Panc1 (cell line): ENCODE measurements around the gene NHEJ1. TPM values are rescaled to one million over a fixed set of nuclear protein-coding genes. Genes with fewer than 3 reads are reported as not detected.

Experiments used
- ATAC-seq: fragments of 200-7000 bp; cut with Tn5 transposase; 2 replicates; pipeline ENCODE4 v1.9.1; 2020; ENCODE audit warnings: mild to moderate bottlenecking, moderate library complexity
- BruUV-seq: library from RNA; stranded (reverse); fragments of 400-500 nt; replicated peaks from 2 replicates; lab custom pipeline; 2021; lab: Mats Ljungman, UMichigan
- CTCF ChIA-PET: fragments of 300-600 bp; sonication (Branson Sonifier 250); formaldehyde crosslinking; loops from one replicate; lab custom pipeline; 2022; ENCODE audit warnings: antibody characterized with exemption; lab: Charles Lee
- POLR2A ChIA-PET: fragments of 300-600 bp; sonication (Branson Sonifier 250); formaldehyde crosslinking; loops from one replicate; lab custom pipeline; 2022; ENCODE audit warnings: antibody characterized with exemption; lab: Charles Lee
- DNase-seq: peaks from one replicate; pipeline ENCODE4 v3.0.0-alpha.2; 2010; ENCODE audit warnings: low read depth, low spot score
- H3K27ac ChIP-seq: 2 replicates; pipeline ENCODE4 v1.5.1; 2011; ENCODE audit warnings: mild to moderate bottlenecking, low read length, inconsistent platforms
- H3K27me3 ChIP-seq: fragments of 200-500 bp; sonication (Bioruptor generic); 2 replicates; pipeline ENCODE4 v1.6.0; 2014; ENCODE audit warnings: low read length, inconsistent platforms; ENCODE audit not compliant: control insufficient read depth, insufficient read depth
- H3K36me3 ChIP-seq: fragments of 200-500 bp; sonication (Bioruptor generic); 2 replicates; pipeline ENCODE4 v1.5.1; 2014; ENCODE audit warnings: inconsistent platforms, mild to moderate bottlenecking, low read length, moderate library complexity; ENCODE audit not compliant: control insufficient read depth, insufficient read depth
- H3K4me1 ChIP-seq: 2 replicates; pipeline ENCODE4 v1.5.1; 2011; ENCODE audit warnings: inconsistent platforms, mild to moderate bottlenecking, low read length, moderate library complexity; ENCODE audit not compliant: control insufficient read depth, insufficient read depth
- H3K4me3 ChIP-seq, 2 experiments: 2 replicates each; pipeline ENCODE4 v1.5.1; 2011 to 2012; ENCODE audit warnings: low read depth in 2 of 2, low read length in 2 of 2, mild to moderate bottlenecking in 2 of 2, inconsistent platforms in 1 of 2, moderate library complexity in 1 of 2
- H3K9me3 ChIP-seq: fragments of 200-500 bp; sonication (Bioruptor generic); 2 replicates; pipeline ENCODE4 v1.5.1; 2014; ENCODE audit warnings: low read depth, mild to moderate bottlenecking, inconsistent platforms, low read length, moderate library complexity; ENCODE audit not compliant: control insufficient read depth, insufficient read depth
- CTCF ChIP-seq: fragments of 450-650 bp; IDR thresholded peaks from 2 replicates; pipeline ENCODE4 v1.5.1; 2017; ENCODE audit warnings: mild to moderate bottlenecking
- POLR2AphosphoS5 ChIP-seq: IDR thresholded peaks from 2 replicates; pipeline ENCODE4 v1.6.1; 2012; ENCODE audit warnings: mild to moderate bottlenecking, low read depth, low read length, moderate library complexity
- REST ChIP-seq, 2 experiments: IDR thresholded peaks; 2 replicates each; pipeline ENCODE4 v1.6.1; 2011 to 2012; ENCODE audit warnings: low read depth in 2 of 2, control low read depth in 1 of 2, low read length in 1 of 2, mild to moderate bottlenecking in 1 of 2, moderate library complexity in 1 of 2; ENCODE audit not compliant: insufficient read depth in 1 of 2
- SIN3A ChIP-seq: IDR thresholded peaks from 2 replicates; pipeline ENCODE4 v1.6.1; 2012; ENCODE audit warnings: low read depth, mild to moderate bottlenecking, low read length, moderate library complexity, borderline replicate concordance; ENCODE audit not compliant: insufficient read depth
- TCF7L2 ChIP-seq: IDR thresholded peaks from 2 replicates; pipeline ENCODE4 v1.6.1; 2011; ENCODE audit warnings: mild to moderate bottlenecking, low read depth, low read length, inconsistent platforms
- in situ Hi-C: cut with HindIII; loops from 2 replicates; pipeline ENCODE4 v1.10.0; 2016; ENCODE audit warnings: low sequenced_read_pairs, low pct_unique_long_range_greater_than_20kb
- intact Hi-C: fragments of 100-400 bp; cut with micrococcal nuclease; formaldehyde crosslinking; loops from one replicate; pipeline ENCODE4 v1.10.0; 2022; ENCODE audit not compliant: unreplicated experiment
- total RNA-seq: library from RNA; stranded (reverse); gene quantifications from one replicate; pipeline ENCODE4 v1.2.1, GENCODE V29; 2021; ENCODE audit not compliant: unreplicated experiment

NHEJ1 gene
- total RNA-seq, 1 experiment from 2014 or later: 18.2 TPM

GRCh38 chr2:219168526-219168925, 7.9 kb upstream of the NHEJ1 start:
- in situ Hi-C loops (no loop called here), intact Hi-C loops (loop anchor here (10.0 kb wide), 1 partner anchor 46 kb away; the partner anchor contains the start of gene ABCB6)
- Histone ChIP-seq H3K36me3 (no peaks in the 10 kb centered on the region), H3K9me3 (no peaks in the 10 kb centered on the region), H3K27ac (no peak overlapping the region), H3K4me3 (no peak overlapping the region), H3K4me1 (no peaks in the 10 kb centered on the region), H3K27me3 (no peaks in the 10 kb centered on the region)
- ChIA-PET CTCF (no interaction called here), POLR2A (no interaction called here)
- ATAC-seq (no peak), DNase-seq (no peak)
- BruUV-seq: no TSS peak
- TF ChIP-seq CTCF (no peak), TCF7L2 (no peak), SIN3A (no peak), POLR2AphosphoS5 (no peak), REST (IDR thresholded peaks at IDR 0.05; ENCODE audit: insufficient read depth in 1 of 2, low read depth in 2 of 2, low read length in 1 of 2) (no peak)

- CTCF ChIA-PET: no interaction called here
Observed at GRCh38 chr2:219167997-219168396, 7.4 kb upstream of the NHEJ1 start.

More at GRCh38 chr2:219167997-219168396, 7.4 kb upstream of the NHEJ1 start:
- TF ChIP-seq REST (IDR thresholded peaks at IDR 0.05; ENCODE audit: insufficient read depth in 1 of 2, low read depth in 2 of 2, low read length in 1 of 2) (no peak), TCF7L2 (no peak), POLR2AphosphoS5 (no peak), CTCF (no peak), SIN3A (no peak)
- POLR2A ChIA-PET: no interaction called here
- H3K27me3 ChIP-seq: no peaks in the 10 kb centered on the region
- no peak overlapping the region for H3K27ac ChIP-seq
- no peaks in the 10 kb centered on the region for H3K9me3 ChIP-seq
- H3K4me3 ChIP-seq: no peak overlapping the region
- in situ Hi-C loops: no loop called here
- intact Hi-C loops: loop anchor here (10.0 kb wide), 1 partner anchor 47 kb away; the partner anchor contains the start of gene ABCB6
- DNase-seq: no peak
- no peaks in the 10 kb centered on the region for H3K4me1 ChIP-seq
- H3K36me3 ChIP-seq: no peaks in the 10 kb centered on the region
- no peak for ATAC-seq
- BruUV-seq: no TSS peak
